Measurements from ENCODE around the gene FAM78B. TPM values are rescaled to one million over a fixed set of nuclear protein-coding genes. Genes with fewer than 3 reads are reported as not detected.

Gene FAM78B
- total RNA-seq, 1 experiment from 2014 or later = 1.1 TPM

DNA sequence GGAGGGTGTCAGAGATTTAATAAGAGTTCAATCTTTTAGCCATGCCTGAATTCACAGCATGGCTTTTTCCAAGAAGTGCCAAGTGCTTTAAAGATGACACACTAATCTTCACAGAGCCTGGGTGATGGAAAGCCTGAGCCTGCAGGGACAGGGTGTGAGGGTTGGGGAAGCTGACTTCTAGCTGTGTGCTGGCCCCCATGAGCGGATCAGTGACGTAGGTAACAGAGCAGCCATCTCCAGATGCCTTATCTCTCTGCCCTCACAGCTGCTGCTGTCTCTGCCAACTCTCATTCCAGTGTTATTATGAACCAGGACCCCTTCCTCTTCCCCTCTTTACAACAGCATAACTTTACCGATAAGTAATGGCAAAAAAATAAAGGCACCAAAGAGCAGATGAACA is 30.6 kb downstream of the FAM78B start:
- TF ChIP-seq CTCF (IDR thresholded peaks at IDR 0.05; ENCODE audit: unreplicated experiment) = no peak
- ChIA-PET POLR2A (no interaction called here), CTCF (interaction anchor here (0.5 to 1.6 kb wide), 6 partner anchors 10 to 926 kb away, joined by 3 to 8 read pairs (median 4); no protein-coding TSS in a partner anchor)
- Mint-ChIP-seq H3K4me1 (ENCODE audit: insufficient read depth, unreplicated experiment) (no peaks in the 10 kb centered on the region), H3K27ac (ENCODE audit: low read depth, unreplicated experiment) (no peak overlapping the region), H3K4me3 (ENCODE audit: unreplicated experiment) (no peak overlapping the region), H3K36me3 (ENCODE audit: insufficient read depth, unreplicated experiment) (no peaks in the 10 kb centered on the region), H3K27me3 (ENCODE audit: insufficient read depth, unreplicated experiment) (peaks cover 21% of the 10 kb centered on the region), H3K9me3 (ENCODE audit: unreplicated experiment) (no peaks in the 10 kb centered on the region)
- intact Hi-C loops (cut with micrococcal nuclease) = no loop called here
- BruUV-seq (replicated peaks) = no TSS peak
- no peak for DNase-seq (ENCODE audit: unreplicated experiment)

GRCh38 chr1:166133857-166134256 is 32.9 kb downstream of the FAM78B start:
- Mint-ChIP-seq H3K9me3 (ENCODE audit: unreplicated experiment) (no peaks in the 10 kb centered on the region), H3K4me1 (ENCODE audit: insufficient read depth, unreplicated experiment) (no peaks in the 10 kb centered on the region), H3K27ac (ENCODE audit: low read depth, unreplicated experiment) (no peak overlapping the region), H3K4me3 (ENCODE audit: unreplicated experiment) (no peak overlapping the region), H3K27me3 (ENCODE audit: insufficient read depth, unreplicated experiment) (peaks cover 21% of the 10 kb centered on the region), H3K36me3 (ENCODE audit: insufficient read depth, unreplicated experiment) (no peaks in the 10 kb centered on the region)
- CTCF ChIA-PET = interaction anchor here (1.1 to 1.5 kb wide), 2 partner anchors 12 to 302 kb away, joined by 3 to 7 read pairs; no protein-coding TSS in a partner anchor
- TF ChIP-seq CTCF (IDR thresholded peaks at IDR 0.05; ENCODE audit: unreplicated experiment) = no peak
- POLR2A ChIA-PET = no interaction called here
- no TSS peak for BruUV-seq (replicated peaks)
- intact Hi-C loops (cut with micrococcal nuclease) = loop anchor here (1.0 kb wide), 3 partner anchors 51 to 345 kb away; no protein-coding TSS in a partner anchor
- DNase-seq (ENCODE audit: unreplicated experiment) = no peak

- Mint-ChIP-seq H3K9me3 (ENCODE audit: unreplicated experiment) (no peaks in the 10 kb centered on the region), H3K4me3 (ENCODE audit: unreplicated experiment) (no peak overlapping the region), H3K4me1 (ENCODE audit: insufficient read depth, unreplicated experiment) (no peaks in the 10 kb centered on the region), H3K27ac (ENCODE audit: low read depth, unreplicated experiment) (no peak overlapping the region), H3K27me3 (ENCODE audit: insufficient read depth, unreplicated experiment) (peaks cover 17% of the 10 kb centered on the region), H3K36me3 (ENCODE audit: insufficient read depth, unreplicated experiment) (no peaks in the 10 kb centered on the region)
- DNase-seq (ENCODE audit: unreplicated experiment) = peak; percentile 68
- no TSS peak for BruUV-seq (replicated peaks)
- intact Hi-C loops (cut with micrococcal nuclease) = loop anchor here (1.0 kb wide), 3 partner anchors 52 to 346 kb away; no protein-coding TSS in a partner anchor
- ChIA-PET POLR2A (no interaction called here), CTCF (interaction anchor here (0.9 to 2.9 kb wide), 20 partner anchors 8 to 681 kb away, joined by 3 to 20 read pairs (median 5); no protein-coding TSS in a partner anchor)
- TF ChIP-seq CTCF (IDR thresholded peaks at IDR 0.05; ENCODE audit: unreplicated experiment) = peak; percentile 83
These were observed 33.4 kb downstream of the FAM78B start for GRCh38 chr1:166133276-166133841.

GRCh38 chr1:166132496-166132895 is 34.3 kb downstream of the FAM78B start:
- no TSS peak for BruUV-seq (replicated peaks)
- Mint-ChIP-seq H3K27ac (ENCODE audit: low read depth, unreplicated experiment) (no peak overlapping the region), H3K27me3 (ENCODE audit: insufficient read depth, unreplicated experiment) (peaks cover 10% of the 10 kb centered on the region), H3K4me3 (ENCODE audit: unreplicated experiment) (no peak overlapping the region), H3K9me3 (ENCODE audit: unreplicated experiment) (no peaks in the 10 kb centered on the region), H3K36me3 (ENCODE audit: insufficient read depth, unreplicated experiment) (no peaks in the 10 kb centered on the region), H3K4me1 (ENCODE audit: insufficient read depth, unreplicated experiment) (no peaks in the 10 kb centered on the region)
- DNase-seq (ENCODE audit: unreplicated experiment) = no peak
- intact Hi-C loops (cut with micrococcal nuclease) = no loop called here
- POLR2A ChIA-PET = no interaction called here
- CTCF ChIA-PET = interaction anchor here (0.6 to 2.9 kb wide), 29 partner anchors 8 to 927 kb away, joined by 3 to 20 read pairs (median 4); no protein-coding TSS in a partner anchor
- TF ChIP-seq CTCF (IDR thresholded peaks at IDR 0.05; ENCODE audit: unreplicated experiment) = no peak
